Upper lobe of right lung (tissue), 1 donor: ENCODE measurements around the gene IGSF21. TPM values are rescaled to one million over a fixed set of nuclear protein-coding genes. Genes with fewer than 3 reads are reported as not detected.

Experiments used
- ATAC-seq: fragments of 200-7000 bp; cut with Tn5 transposase; one replicate; pipeline ENCODE4 v1.9.1; 2020; ENCODE audit warnings: mild to moderate bottlenecking, moderate library complexity
- DNase-seq: peaks from one replicate; pipeline ENCODE4 v3.0.0-alpha.2; 2020
- H3K27ac ChIP-seq: fragments of 200-600 bp; one replicate; pipeline ENCODE4 v1.8.0; 2022
- H3K27me3 ChIP-seq: fragments of 200-600 bp; one replicate; pipeline ENCODE4 v1.8.0; 2022; ENCODE audit warnings: mild to moderate bottlenecking
- H3K36me3 ChIP-seq: fragments of 200-600 bp; one replicate; pipeline ENCODE4 v1.8.0; 2022
- H3K4me1 ChIP-seq: fragments of 200-600 bp; one replicate; pipeline ENCODE4 v1.8.0; 2022
- H3K4me3 ChIP-seq: fragments of 200-600 bp; one replicate; pipeline ENCODE4 v1.8.0; 2022; ENCODE audit warnings: mild to moderate bottlenecking
- H3K9me3 ChIP-seq: fragments of 200-600 bp; one replicate; pipeline ENCODE4 v1.8.0; 2022
- intact Hi-C: fragments of 100-400 bp; cut with DNase I; formaldehyde crosslinking; loops from one replicate; pipeline ENCODE4 v1.11.0; 2022
- total RNA-seq: library from RNA; stranded (reverse); fragmentation: NEBNext Ultra II Directional; extraction: Animal tissue kit (Norgen Biotek cat#: 25700); gene quantifications from one replicate; pipeline ENCODE4 v1.2.1, GENCODE V29; 2021
- TF ChIP-seq, protein P1 (sequence below): fragments of 200-600 bp; IDR thresholded peaks from one replicate; pipeline ENCODE4 v1.8.0; 2022; ENCODE audit warnings: antibody characterized with exemption
- donor health status: DM: no; HTN: yes; CAD: no; lungs with severe emphysema.

The IGSF21 gene
- total RNA-seq, 1 donor from 2014 or later = 3.2 TPM

DNA sequence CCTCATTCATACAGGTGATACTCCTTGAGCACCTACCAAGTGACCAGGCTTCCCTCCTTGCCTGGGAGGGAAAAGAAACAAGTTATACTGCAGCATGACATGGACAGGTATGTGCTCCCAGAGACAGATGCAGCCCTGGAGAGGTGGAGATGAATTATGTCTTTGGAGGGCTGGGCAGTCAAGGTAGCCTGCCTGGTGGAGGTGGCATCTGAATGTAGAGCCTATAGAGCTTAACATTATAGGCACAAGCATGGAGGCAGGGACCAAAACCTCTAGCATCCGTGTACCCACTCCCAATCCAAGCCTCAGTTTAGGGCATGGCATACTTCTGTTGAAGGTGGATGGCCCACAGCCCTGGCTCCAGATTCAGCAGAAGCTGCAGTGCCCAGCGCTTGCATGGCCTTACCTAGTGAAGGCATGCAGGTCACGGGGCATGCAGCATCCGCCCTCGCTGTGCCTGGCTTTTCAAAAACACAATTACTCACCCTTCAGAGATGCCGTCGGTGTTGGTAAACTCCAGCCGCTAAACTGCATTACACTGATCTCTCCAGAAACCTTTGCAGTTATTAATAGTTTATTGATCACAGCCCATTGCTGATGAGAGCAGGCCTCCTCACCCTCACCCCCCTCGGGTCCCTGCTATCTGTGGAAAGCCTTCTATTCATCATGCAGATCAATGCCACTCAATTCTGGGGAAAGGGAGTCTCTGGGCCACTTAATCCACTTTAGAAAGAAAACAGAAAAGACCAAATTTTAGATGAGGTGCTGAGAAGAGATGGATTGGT, 222.1 kb downstream of the IGSF21 start:
- H3K4me3 ChIP-seq = no peak overlapping the region
- H3K27me3 ChIP-seq = peaks cover 8% of the 10 kb centered on the region
- ATAC-seq (no peak), DNase-seq (no peak)
- no peaks in the 10 kb centered on the region for H3K9me3 ChIP-seq
- no peaks in the 10 kb centered on the region for H3K36me3 ChIP-seq
- no peaks in the 10 kb centered on the region for H3K4me1 ChIP-seq
- H3K27ac ChIP-seq = no peak overlapping the region
- intact Hi-C loops = no loop called here
- TF ChIP-seq, protein P1, sequence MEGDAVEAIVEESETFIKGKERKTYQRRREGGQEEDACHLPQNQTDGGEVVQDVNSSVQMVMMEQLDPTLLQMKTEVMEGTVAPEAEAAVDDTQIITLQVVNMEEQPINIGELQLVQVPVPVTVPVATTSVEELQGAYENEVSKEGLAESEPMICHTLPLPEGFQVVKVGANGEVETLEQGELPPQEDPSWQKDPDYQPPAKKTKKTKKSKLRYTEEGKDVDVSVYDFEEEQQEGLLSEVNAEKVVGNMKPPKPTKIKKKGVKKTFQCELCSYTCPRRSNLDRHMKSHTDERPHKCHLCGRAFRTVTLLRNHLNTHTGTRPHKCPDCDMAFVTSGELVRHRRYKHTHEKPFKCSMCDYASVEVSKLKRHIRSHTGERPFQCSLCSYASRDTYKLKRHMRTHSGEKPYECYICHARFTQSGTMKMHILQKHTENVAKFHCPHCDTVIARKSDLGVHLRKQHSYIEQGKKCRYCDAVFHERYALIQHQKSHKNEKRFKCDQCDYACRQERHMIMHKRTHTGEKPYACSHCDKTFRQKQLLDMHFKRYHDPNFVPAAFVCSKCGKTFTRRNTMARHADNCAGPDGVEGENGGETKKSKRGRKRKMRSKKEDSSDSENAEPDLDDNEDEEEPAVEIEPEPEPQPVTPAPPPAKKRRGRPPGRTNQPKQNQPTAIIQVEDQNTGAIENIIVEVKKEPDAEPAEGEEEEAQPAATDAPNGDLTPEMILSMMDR = no peak

DNA sequence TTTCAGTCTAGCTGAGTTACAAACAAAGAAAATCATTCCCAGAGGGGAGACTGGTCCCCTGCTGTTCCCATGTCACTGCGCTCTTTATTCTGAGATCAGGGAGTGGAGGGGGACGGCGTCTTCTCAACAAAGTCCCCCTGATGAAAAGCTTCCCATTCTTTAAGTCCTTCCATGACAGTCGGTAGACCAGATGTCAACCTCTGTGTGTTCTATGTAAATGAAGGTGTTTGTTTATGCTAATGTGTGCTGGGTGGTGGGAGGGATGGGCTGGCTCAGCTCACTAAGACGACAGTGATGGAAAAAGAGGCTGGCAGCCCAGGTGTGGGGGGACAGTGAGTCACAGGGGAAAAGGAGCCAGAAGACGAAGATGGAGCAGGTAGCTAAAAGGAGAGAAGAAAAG, 225.0 kb downstream of the IGSF21 start:
- no peak overlapping the region for H3K4me3 ChIP-seq
- H3K9me3 ChIP-seq = no peaks in the 10 kb centered on the region
- H3K27me3 ChIP-seq = peaks cover 8% of the 10 kb centered on the region
- TF ChIP-seq, protein P1 = no peak
- H3K27ac ChIP-seq = no peak overlapping the region
- no peak for DNase-seq
- H3K36me3 ChIP-seq = no peaks in the 10 kb centered on the region
- intact Hi-C loops = no loop called here
- no peak for ATAC-seq
- H3K4me1 ChIP-seq = no peaks in the 10 kb centered on the region

DNA sequence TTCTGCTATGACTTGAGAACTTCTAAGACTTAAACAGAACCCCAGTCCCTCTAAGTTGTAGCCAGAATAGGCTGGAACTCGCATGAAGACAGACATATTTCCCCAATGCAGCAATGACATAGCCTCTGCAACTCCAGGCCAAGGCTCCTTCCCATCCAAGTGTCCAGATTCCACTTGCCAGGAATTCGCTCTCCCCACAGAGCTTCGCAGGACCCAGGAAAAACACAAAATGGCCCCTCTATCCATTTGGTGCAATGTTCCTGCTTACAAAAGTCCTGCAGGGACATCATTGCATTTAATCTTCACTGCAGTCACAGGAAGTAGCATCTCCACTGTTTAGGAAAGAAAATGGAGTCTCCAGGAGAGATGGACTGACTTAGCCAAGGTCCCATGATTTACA, 225.6 kb downstream of the IGSF21 start:
- no peak for DNase-seq
- Histone ChIP-seq H3K36me3 (no peaks in the 10 kb centered on the region), H3K9me3 (no peaks in the 10 kb centered on the region), H3K4me3 (no peak overlapping the region), H3K27ac (no peak overlapping the region), H3K27me3 (peaks cover 8% of the 10 kb centered on the region), H3K4me1 (no peaks in the 10 kb centered on the region)
- ATAC-seq = no peak
- TF ChIP-seq, protein P1 = no peak
- intact Hi-C loops = no loop called here

DNA sequence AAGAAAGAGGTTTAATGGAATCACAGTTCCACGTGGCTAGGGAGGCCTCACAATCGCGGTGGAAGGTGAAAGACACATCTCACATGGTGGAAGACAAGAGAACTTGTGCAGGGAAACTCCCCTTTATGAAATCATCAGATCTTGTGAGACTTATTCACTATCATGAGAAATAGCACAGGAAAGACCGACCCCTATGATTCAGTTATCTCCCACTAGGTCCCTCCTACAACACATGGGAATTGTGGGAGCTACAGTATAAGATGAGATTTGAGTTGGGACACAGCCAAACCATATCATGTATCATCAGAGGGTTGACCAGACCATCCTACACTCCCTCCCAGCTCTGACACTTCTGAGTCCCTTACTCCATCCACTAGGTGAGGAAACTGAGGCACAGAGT, 229.2 kb downstream of the IGSF21 start:
- intact Hi-C loops = no loop called here
- H3K4me3 ChIP-seq = no peak overlapping the region
- no peak for DNase-seq
- H3K27ac ChIP-seq = no peak overlapping the region
- TF ChIP-seq, protein P1 = no peak
- peaks cover 5% of the 10 kb centered on the region for H3K27me3 ChIP-seq
- no peak for ATAC-seq
- no peaks in the 10 kb centered on the region for H3K4me1 ChIP-seq
- H3K36me3 ChIP-seq = no peaks in the 10 kb centered on the region
- H3K9me3 ChIP-seq = no peaks in the 10 kb centered on the region

DNA sequence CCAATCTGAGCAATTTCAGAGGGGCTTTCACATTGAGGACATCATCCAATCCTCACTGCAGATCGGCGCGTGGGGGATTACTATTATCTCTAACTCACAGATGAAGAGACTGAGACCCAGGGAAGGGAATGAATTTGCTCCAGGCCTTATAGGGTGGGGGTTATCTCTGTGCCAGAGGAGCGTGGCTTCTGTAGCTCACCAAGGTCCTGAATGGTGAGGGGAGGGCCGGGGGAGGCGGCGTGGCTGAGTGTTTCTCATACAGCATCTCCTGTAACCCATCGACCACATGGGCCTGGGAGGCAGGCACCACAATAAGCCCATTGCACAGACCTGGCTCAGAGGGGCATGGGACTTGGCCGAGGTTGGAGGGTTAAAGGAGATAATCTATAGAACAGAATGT, 230.2 kb downstream of the IGSF21 start:
- Histone ChIP-seq H3K27me3 (no peaks in the 10 kb centered on the region), H3K4me1 (no peaks in the 10 kb centered on the region), H3K36me3 (no peaks in the 10 kb centered on the region), H3K9me3 (no peaks in the 10 kb centered on the region), H3K4me3 (no peak overlapping the region), H3K27ac (no peak overlapping the region)
- TF ChIP-seq, protein P1 = no peak
- DNase-seq = no peak
- no peak for ATAC-seq
- intact Hi-C loops = no loop called here
